GOT3 (cell line): ENCODE measurements around the gene PARS2.
"Not testable (repeated sequence)": the region's sequence is repeated elsewhere in the genome, so short reads cannot be mapped to it uniquely, and the experiment has no call there.

Experiments used
- DNase-seq: peaks from one replicate; lab custom pipeline; 2025; ENCODE audit warnings: mixed read lengths; lab: John Stamatoyannopoulos, UW

Gene PARS2

GRCh38 chr1:54800041-54800898 lies 35.9 kb upstream of the PARS2 start:
- no peak for DNase-seq

GRCh38 chr1:54798769-54799641 lies 34.7 kb upstream of the PARS2 start:
- no peak for DNase-seq

- no peak for DNase-seq
Observed at GRCh38 chr1:54798206-54798605, 33.9 kb upstream of the PARS2 start.

GRCh38 chr1:54796902-54797301 lies 32.6 kb upstream of the PARS2 start:
- no peak for DNase-seq

GRCh38 chr1:54795841-54796468 lies 31.6 kb upstream of the PARS2 start:
- no peak for DNase-seq

GRCh38 chr1:54795356-54795665 lies 31.0 kb upstream of the PARS2 start:
- DNase-seq = no peak

- DNase-seq = no peak
Observed at GRCh38 chr1:54794451-54795355, 30.4 kb upstream of the PARS2 start.

- DNase-seq = no peak
Observed at GRCh38 chr1:54792686-54793282, 28.5 kb upstream of the PARS2 start.

- no peak for DNase-seq
Observed at GRCh38 chr1:54791880-54792522, 27.7 kb upstream of the PARS2 start.

- no peak for DNase-seq
Observed at GRCh38 chr1:54788459-54788858, 24.1 kb upstream of the PARS2 start.

- no peak for DNase-seq
Observed at GRCh38 chr1:54787604-54788003, 23.3 kb upstream of the PARS2 start.

GRCh38 chr1:54786778-54787177 lies 22.5 kb upstream of the PARS2 start:
- no peak for DNase-seq

- DNase-seq = no peak
Observed at GRCh38 chr1:54784066-54784465, 19.7 kb upstream of the PARS2 start.

GRCh38 chr1:54782588-54782987 lies 18.3 kb upstream of the PARS2 start:
- DNase-seq = no peak

- DNase-seq = no peak
Observed at GRCh38 chr1:54782156-54782555, 17.8 kb upstream of the PARS2 start.

- no peak for DNase-seq
Observed at GRCh38 chr1:54781023-54781723, 16.9 kb upstream of the PARS2 start.

GRCh38 chr1:54777431-54777830 lies 13.1 kb upstream of the PARS2 start:
- no peak for DNase-seq

GRCh38 chr1:54777011-54777410 lies 12.7 kb upstream of the PARS2 start:
- DNase-seq = no peak

GRCh38 chr1:54775828-54776721 lies 11.8 kb upstream of the PARS2 start:
- not testable (repeated sequence) for DNase-seq
